ENCODE data around the gene SLC9A4. TPM values are rescaled to one million over a fixed set of nuclear protein-coding genes. Genes with fewer than 3 reads are reported as not detected.

Gene SLC9A4
- total and polyA plus RNA-seq, 7 donors = 0.04 TPM; not detected in 6

GRCh38 chr2:102428573-102428972 is 44.5 kb upstream of the SLC9A4 start:
- Histone ChIP-seq H3K27ac (no peak overlapping the region), H3K4me3 (no peak overlapping the region), H3K9me3 (no peaks in the 10 kb centered on the region), H3K4me1 (no peaks in the 10 kb centered on the region), H3K36me3 (no peaks in the 10 kb centered on the region), H3K27me3 (no peaks in the 10 kb centered on the region)
- intact Hi-C loops (cut with DNase I) = no loop called here
- 82 to 85% methylated on average over 2 of the region's 2 CpGs for WGBS, 2 donors
- TF ChIP-seq POLR2A (IDR thresholded peaks at IDR 0.05) (no peak), POLR2AphosphoS5 (IDR thresholded peaks at IDR 0.05) (no peak), EP300 (IDR thresholded peaks at IDR 0.05) (no peak)
- TF ChIP-seq, protein P1, sequence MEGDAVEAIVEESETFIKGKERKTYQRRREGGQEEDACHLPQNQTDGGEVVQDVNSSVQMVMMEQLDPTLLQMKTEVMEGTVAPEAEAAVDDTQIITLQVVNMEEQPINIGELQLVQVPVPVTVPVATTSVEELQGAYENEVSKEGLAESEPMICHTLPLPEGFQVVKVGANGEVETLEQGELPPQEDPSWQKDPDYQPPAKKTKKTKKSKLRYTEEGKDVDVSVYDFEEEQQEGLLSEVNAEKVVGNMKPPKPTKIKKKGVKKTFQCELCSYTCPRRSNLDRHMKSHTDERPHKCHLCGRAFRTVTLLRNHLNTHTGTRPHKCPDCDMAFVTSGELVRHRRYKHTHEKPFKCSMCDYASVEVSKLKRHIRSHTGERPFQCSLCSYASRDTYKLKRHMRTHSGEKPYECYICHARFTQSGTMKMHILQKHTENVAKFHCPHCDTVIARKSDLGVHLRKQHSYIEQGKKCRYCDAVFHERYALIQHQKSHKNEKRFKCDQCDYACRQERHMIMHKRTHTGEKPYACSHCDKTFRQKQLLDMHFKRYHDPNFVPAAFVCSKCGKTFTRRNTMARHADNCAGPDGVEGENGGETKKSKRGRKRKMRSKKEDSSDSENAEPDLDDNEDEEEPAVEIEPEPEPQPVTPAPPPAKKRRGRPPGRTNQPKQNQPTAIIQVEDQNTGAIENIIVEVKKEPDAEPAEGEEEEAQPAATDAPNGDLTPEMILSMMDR (IDR thresholded peaks at IDR 0.05) = no peak
- no peak for DNase-seq

DNA sequence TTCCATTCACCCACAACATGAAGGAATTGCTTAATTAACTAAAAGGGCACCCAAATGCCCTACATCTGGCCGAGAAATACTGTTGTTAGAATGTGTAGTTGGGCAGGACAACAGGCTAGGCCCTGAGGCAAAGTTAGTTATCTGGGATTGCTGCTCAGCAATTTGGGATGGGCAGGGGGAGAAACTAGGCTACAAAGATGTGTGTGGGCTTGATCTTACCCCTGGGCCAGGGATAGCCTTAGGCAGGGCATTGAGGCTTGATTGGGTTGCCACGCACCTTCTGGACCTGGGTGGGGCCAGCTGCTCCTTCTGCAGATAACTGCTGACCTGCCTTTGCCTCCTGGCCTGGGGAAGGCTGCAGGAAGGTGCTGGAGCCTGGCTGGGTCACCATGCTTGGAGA is 40.6 kb upstream of the SLC9A4 start:
- Histone ChIP-seq H3K9me3 (no peaks in the 10 kb centered on the region), H3K36me3 (no peaks in the 10 kb centered on the region), H3K4me3 (no peak overlapping the region), H3K27ac (no peak overlapping the region), H3K4me1 (no peaks in the 10 kb centered on the region), H3K27me3 (no peaks in the 10 kb centered on the region)
- TF ChIP-seq POLR2A (IDR thresholded peaks at IDR 0.05) (no peak), POLR2AphosphoS5 (IDR thresholded peaks at IDR 0.05) (no peak), EP300 (IDR thresholded peaks at IDR 0.05) (no peak)
- TF ChIP-seq, protein P1 (IDR thresholded peaks at IDR 0.05) = no peak
- intact Hi-C loops (cut with DNase I) = no loop called here
- 89 to 93% methylated on average over 2 of the region's 2 CpGs for WGBS, 2 donors
- no peak for DNase-seq

- intact Hi-C loops (cut with DNase I) = no loop called here
Observed at GRCh38 chr2:102433973-102434654, 38.9 kb upstream of the SLC9A4 start.

DNA sequence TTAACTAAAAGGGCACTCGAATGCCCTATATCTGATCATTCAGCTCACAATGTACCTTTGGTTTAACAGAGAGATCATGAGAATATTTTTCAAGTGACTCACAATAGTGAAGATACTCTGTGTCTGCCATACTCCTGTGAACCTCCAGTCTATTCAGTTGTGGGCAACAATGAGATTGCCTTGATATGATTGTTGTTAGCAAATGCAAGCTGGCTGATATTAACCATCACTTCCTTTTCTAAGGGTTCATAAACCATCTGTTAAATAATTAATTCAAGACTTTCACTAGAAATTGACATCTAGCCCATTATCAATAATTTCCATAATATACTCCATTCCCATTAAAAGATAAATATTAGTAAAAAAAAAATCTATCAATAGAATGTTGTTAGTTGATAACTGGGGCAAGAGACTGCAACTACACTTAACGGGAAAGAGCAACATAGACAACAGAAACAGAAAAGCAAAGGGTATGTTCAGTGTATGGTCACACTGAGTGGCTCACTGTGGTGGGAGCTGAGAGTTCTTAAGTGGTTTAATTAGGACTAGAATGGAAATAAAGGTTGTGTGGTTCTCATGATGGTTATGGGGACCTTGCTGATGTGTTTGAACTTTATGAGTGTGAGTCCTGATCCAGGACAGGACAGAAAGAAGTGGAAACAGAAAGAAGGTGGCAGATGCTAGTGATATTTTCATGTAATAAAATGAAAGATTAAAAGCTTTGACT is 38.2 kb upstream of the SLC9A4 start:
- H3K36me3 ChIP-seq = no peaks in the 10 kb centered on the region
- intact Hi-C loops (cut with DNase I) = no loop called here
- no peak for DNase-seq
- no peak overlapping the region for H3K4me3 ChIP-seq
- no peaks in the 10 kb centered on the region for H3K9me3 ChIP-seq
- H3K4me1 ChIP-seq = no peaks in the 10 kb centered on the region
- no peak overlapping the region for H3K27ac ChIP-seq
- TF ChIP-seq EP300 (IDR thresholded peaks at IDR 0.05) (no peak), POLR2AphosphoS5 (IDR thresholded peaks at IDR 0.05) (no peak), POLR2A (IDR thresholded peaks at IDR 0.05) (no peak)
- TF ChIP-seq, protein P1 (IDR thresholded peaks at IDR 0.05) = no peak
- WGBS, 2 donors = 90 to 92% methylated on average over 2 of the region's 2 CpGs
- no peaks in the 10 kb centered on the region for H3K27me3 ChIP-seq

More at GRCh38 chr2:102433973-102434654, 38.9 kb upstream of the SLC9A4 start:
- no peaks in the 10 kb centered on the region for H3K9me3 ChIP-seq
- WGBS, 2 donors = 96 to 98% methylated on average over 4 of the region's 4 CpGs
- DNase-seq = no peak
- TF ChIP-seq POLR2AphosphoS5 (IDR thresholded peaks at IDR 0.05) (no peak), POLR2A (IDR thresholded peaks at IDR 0.05) (no peak), EP300 (IDR thresholded peaks at IDR 0.05) (no peak)
- TF ChIP-seq, protein P1 (IDR thresholded peaks at IDR 0.05) = no peak
- H3K27ac ChIP-seq = no peak overlapping the region
- no peaks in the 10 kb centered on the region for H3K27me3 ChIP-seq
- H3K4me1 ChIP-seq = no peaks in the 10 kb centered on the region
- H3K4me3 ChIP-seq = no peak overlapping the region
- no peaks in the 10 kb centered on the region for H3K36me3 ChIP-seq
